ENCODE data around the gene FGGY.
"Not testable (repeated sequence)": the region's sequence is repeated elsewhere in the genome, so short reads cannot be mapped to it uniquely, and the experiment has no call there.

Gene FGGY

GRCh38 chr1:59482986-59483385, 186.1 kb downstream of the FGGY start:
- no peak for DNase-seq (ENCODE audit: low read depth)

- peak; percentile 79 for DNase-seq (ENCODE audit: low read depth)
Observed at GRCh38 chr1:59484096-59484495, 187.2 kb downstream of the FGGY start.

- DNase-seq (ENCODE audit: low read depth): no peak
Observed at GRCh38 chr1:59485171-59485570, 188.3 kb downstream of the FGGY start.

DNA sequence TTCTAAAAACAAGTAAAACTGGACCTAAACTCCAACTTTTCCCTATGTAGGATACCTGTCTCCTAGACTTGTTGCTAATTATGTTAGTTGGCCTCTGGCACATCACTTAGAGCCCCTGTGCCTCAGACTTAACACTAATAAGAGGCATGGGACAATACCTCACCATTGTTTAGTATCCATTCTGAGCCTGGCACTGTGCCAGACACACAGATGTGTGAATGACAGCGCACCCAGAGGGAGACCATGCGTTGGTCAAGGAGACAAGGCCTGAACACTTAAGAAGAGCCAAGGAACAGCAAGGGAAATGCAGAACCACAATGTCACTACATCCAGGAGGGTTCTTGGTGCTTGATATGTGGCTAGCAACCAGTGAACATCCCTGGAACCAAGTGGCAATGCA, 189.1 kb downstream of the FGGY start:
- no peak for DNase-seq (ENCODE audit: low read depth)

DNA sequence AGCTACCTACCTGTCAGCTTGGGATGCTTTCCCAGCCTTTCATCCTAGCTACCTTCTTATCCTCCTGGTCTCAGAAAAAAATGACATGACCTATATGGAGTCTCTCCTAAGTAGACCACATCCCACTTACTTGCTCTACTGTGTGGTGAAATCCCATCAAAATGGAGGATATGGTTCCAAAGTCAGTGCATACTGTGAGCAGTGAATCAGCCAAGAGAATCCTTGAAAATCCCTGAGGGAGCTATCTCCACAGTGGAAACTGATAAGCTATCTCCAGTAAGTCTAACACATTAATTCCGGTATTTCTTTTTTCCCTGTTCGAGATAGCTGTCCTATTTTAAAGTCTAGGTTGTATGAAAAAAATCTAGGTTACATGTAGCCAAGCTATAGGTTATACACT, 189.7 kb downstream of the FGGY start:
- DNase-seq (ENCODE audit: low read depth): no peak

GRCh38 chr1:59487335-59488031, 190.6 kb downstream of the FGGY start:
- no peak for DNase-seq (ENCODE audit: low read depth)

GRCh38 chr1:59492500-59492899, 195.6 kb downstream of the FGGY start:
- no peak for DNase-seq (ENCODE audit: low read depth)

GRCh38 chr1:59494145-59494833, 197.4 kb downstream of the FGGY start:
- DNase-seq (ENCODE audit: low read depth): peak; percentile 60

DNA sequence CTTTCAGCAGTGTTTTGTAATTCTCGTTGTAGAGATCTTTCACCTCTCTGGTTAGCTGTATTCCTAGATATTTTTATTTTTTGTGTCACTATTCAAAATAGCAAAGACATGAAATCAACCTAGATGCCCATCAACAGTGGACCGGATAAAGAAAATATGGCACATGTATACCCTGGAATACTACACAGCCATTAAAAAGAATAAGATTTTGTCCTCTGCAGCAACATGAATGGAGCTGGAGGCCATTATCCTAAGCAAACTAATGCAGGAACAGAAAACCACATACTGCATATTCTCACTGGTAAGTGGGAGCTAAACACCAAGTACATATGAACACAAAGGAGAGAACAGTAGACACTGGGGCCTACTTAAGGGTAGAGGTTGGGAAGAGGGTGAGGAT, 199.3 kb downstream of the FGGY start:
- not testable (repeated sequence) for DNase-seq (ENCODE audit: low read depth)

DNA sequence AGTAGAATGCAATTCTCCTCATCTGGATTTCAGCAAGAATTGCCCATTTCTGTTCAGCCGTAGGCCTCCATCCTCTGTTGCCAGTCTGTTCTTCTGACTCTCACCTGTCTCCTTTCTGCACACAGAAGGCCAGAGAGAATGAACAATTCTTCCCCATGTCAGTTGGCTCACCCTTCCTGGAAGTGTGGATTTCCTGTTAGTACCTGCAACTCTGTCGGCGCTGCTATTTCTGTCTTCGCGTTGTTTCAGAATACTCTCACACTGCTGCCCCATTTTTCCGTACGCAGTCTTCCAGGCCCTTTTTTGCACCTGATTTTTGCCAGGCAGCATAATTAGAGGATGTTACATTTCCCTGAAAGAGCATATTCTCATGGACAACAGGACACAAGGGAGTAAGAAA, 200.7 kb downstream of the FGGY start:
- DNase-seq (ENCODE audit: low read depth): no peak

DNA sequence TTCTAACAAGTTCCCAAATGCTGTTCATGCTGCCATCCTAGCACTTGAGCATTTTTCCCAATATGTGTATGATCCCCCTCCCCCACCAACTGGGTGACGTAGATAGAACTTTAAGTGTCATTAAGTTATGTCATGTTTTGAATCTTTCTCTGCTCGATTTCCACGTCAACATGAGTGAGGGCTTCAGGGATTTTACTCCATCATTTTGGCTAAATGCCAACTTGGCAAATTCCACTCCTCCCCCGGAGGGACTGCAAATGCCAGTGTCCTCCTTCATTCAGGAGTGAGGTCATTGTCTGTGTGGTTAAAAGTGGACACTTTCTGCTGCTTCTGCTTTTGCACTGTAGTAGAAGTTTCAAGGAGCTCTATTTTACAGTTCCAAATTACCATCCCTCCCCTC, 201.7 kb downstream of the FGGY start:
- peak; percentile 9 for DNase-seq (ENCODE audit: low read depth)

- no peak for DNase-seq (ENCODE audit: low read depth)
Observed at GRCh38 chr1:59499273-59499942, 202.5 kb downstream of the FGGY start.

GRCh38 chr1:59499943-59500569, 203.2 kb downstream of the FGGY start:
- DNase-seq (ENCODE audit: low read depth): no peak

- DNase-seq (ENCODE audit: low read depth): no peak
Observed at GRCh38 chr1:59500950-59501742, 204.3 kb downstream of the FGGY start.

DNA sequence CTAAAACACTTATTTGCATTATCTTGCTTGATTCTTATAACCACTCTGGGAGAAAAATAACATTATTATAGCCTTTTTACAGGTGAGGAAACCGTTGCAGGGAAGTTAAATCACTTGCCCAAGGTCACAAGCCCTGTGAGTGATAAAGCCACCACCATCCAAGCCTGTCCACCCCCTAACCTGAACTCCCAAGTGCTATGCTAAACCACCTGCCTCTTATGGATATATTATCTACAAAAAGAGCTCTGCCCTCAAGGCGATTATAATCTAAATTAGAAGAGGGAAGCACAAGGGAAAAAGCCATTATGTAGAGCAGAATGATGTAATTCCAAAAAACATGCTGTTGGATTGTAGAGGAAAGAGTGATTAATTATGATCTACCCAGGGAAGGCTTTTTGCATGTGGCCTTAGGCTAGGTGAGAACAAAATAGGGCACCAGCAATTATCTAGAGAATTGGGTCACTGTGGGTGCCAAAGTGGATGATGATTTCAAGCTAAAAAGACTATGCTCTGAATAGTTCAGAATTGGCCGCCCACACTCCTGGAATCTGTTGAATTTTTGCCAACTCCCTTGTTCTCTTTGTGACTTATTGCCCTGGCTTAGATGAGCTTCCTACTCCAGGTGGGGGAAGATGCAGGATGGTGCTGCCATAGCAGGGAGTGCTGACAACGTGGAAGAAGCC, 205.3 kb downstream of the FGGY start:
- DNase-seq (ENCODE audit: low read depth): no peak

GRCh38 chr1:59504276-59504675, 207.4 kb downstream of the FGGY start:
- DNase-seq (ENCODE audit: low read depth): no peak

DNA sequence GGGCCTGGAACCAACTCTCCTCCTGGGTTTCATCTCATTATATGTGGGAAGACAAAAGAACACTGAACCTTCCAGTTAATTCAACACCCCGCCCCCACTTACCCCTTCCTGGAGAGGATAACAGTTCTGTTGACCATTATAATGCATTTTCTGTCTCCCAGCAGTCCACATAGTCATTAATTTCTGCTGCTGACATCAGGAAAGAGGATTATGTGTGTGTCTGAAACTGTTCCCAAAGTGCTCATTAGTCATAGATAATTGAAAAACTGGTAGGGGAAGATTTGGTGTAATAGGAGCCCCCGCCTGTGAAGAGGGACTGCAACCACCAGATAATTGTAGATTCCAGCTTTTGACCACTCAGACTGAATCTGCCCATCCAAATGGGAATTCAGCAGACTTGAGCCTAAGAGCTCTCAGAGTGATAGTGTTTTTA, 208.7 kb downstream of the FGGY start:
- DNase-seq (ENCODE audit: low read depth): no peak

DNA sequence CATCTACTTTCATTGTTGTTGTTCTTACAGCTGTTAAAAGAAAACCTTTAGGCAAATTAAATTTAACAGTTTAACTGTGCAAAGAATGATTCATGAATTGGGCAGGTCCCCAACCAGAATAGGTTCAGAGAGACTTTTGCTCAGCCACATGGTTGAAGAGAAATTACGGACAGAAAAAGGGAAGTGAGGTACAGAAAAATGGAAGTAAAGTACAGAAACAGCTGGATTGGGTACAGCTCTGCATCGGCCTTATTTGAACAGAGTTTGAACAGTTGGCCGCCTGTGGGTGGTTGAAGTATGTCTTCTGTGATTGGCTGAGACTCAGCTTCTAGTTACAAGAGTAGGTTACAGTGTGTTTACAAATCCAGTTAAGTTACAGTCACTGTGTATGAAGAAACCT, 210.1 kb downstream of the FGGY start:
- DNase-seq (ENCODE audit: low read depth): peak; percentile 78

- DNase-seq (ENCODE audit: low read depth): no peak
Observed at GRCh38 chr1:59509341-59509875, 212.5 kb downstream of the FGGY start.

- DNase-seq (ENCODE audit: low read depth): no peak
Observed at GRCh38 chr1:59510249-59510648, 213.4 kb downstream of the FGGY start.
